GM12878 (cell line): Measurements from ENCODE around the gene ISG20. TPM values are rescaled to one million over a fixed set of nuclear protein-coding genes. Genes with fewer than 3 reads are reported as not detected.
A peak's percentile ranks its signal among the peaks of the same experiment; 100 is the strongest.

Experiments
- ATAC-seq: fragments of 200-7000 bp; cut with Tn5 transposase; 3 replicates; pipeline ENCODE4 v1.9.1; 2020; ENCODE audit warnings: mild to moderate bottlenecking, moderate library complexity
- BruUV-seq: library from RNA; stranded (reverse); fragments of 400-500 nt; replicated peaks from 2 replicates; lab custom pipeline; 2021; lab: Mats Ljungman, UMichigan
- CTCF ChIA-PET: fragments of 300-600 bp; sonication (Branson Sonifier 250); formaldehyde crosslinking; extraction: SDS; loops from one replicate; lab custom pipeline; 2021; ENCODE audit warnings: inconsistent platforms; lab: Yijun Ruan, JAX
- POLR2A ChIA-PET: fragments of 350-600 bp; formaldehyde crosslinking; extraction: SDS; loops from one replicate; lab custom pipeline; 2021; ENCODE audit warnings: inconsistent platforms; lab: Charles Lee
- RAD21 ChIA-PET: fragments of 300-600 bp; sonication (Branson Sonifier 250); formaldehyde crosslinking; loops from one replicate; lab custom pipeline; 2023; ENCODE audit warnings: antibody characterized with exemption; ENCODE audit not compliant: unreplicated experiment; lab: Charles Lee
- SMC1A ChIA-PET: fragments of 300-600 bp; sonication (Branson Sonifier 250); formaldehyde crosslinking; loops from one replicate; lab custom pipeline; 2023; ENCODE audit not compliant: unreplicated experiment, uncharacterized antibody; lab: Charles Lee
- DNase-seq: peaks from one replicate; pipeline ENCODE4 v3.0.0-alpha.2; 2011; ENCODE audit warnings: low read depth, low spot score
- FAIRE-seq: peaks from 3 replicates; lab custom pipeline; 2011; peaks lifted over from hg19 to GRCh38; lab: Jason Lieb, UNC
- H2AFZ ChIP-seq: 2 replicates; pipeline ENCODE4 v1.6.0; 2011; ENCODE audit warnings: low read depth, low read length, control low read depth; ENCODE audit not compliant: control insufficient read depth
- H3K27ac ChIP-seq: 2 replicates; pipeline ENCODE4 v1.5.1; 2011; ENCODE audit warnings: control low read depth; ENCODE audit not compliant: control insufficient read depth, insufficient read depth
- H3K27me3 ChIP-seq, 2 experiments: replicated peaks in 1 of 2; 2 replicates each; pipeline versions ENCODE4 v1.6.0 to v1.6.1; 2011; ENCODE audit warnings: low read length in 1 of 2; ENCODE audit not compliant: control insufficient read depth in 2 of 2, insufficient read depth in 2 of 2
- H3K36me3 ChIP-seq, 2 experiments: 2 replicates each; pipeline ENCODE4 v1.5.1; 2011; ENCODE audit warnings: low read length in 1 of 2; ENCODE audit not compliant: control insufficient read depth in 2 of 2, insufficient read depth in 2 of 2
- H3K4me1 ChIP-seq: 2 replicates; pipeline ENCODE4 v1.6.1; 2011; ENCODE audit warnings: mild to moderate bottlenecking, low read length, moderate library complexity, mixed read lengths; ENCODE audit not compliant: control insufficient read depth, insufficient read depth
- H3K4me2 ChIP-seq: 2 replicates; pipeline ENCODE4 v1.6.0; 2011; ENCODE audit warnings: control low read depth; ENCODE audit not compliant: control insufficient read depth, insufficient read depth
- H3K4me3 ChIP-seq: fragments of 200-600 bp; sonication (generic); 2 replicates; pipeline ENCODE4 v1.5.1; 2016
- H3K79me2 ChIP-seq: 2 replicates; pipeline ENCODE4 v1.6.0; 2011; ENCODE audit warnings: low read length; ENCODE audit not compliant: control insufficient read depth, insufficient read depth
- H3K9ac ChIP-seq: 2 replicates; pipeline ENCODE4 v1.8.0; 2011; ENCODE audit warnings: low read length, control low read depth, mixed read lengths; ENCODE audit not compliant: control insufficient read depth, insufficient read depth
- H3K9me3 ChIP-seq: replicated peaks from 3 replicates; pipeline ENCODE4 v1.5.1; 2011; ENCODE audit warnings: mild to moderate bottlenecking, low read length; ENCODE audit not compliant: control insufficient read depth, insufficient read depth
- H4K20me1 ChIP-seq: 2 replicates; pipeline ENCODE4 v1.6.0; 2011; ENCODE audit not compliant: control insufficient read depth, insufficient read depth
- EP300 ChIP-seq, 2 experiments: fragments of 150-350 bp in 1 of 2; IDR thresholded peaks; 2 replicates each; pipeline ENCODE4 v1.6.1; 2011 to 2012; ENCODE audit warnings: low read depth in 2 of 2, low read length in 2 of 2, borderline replicate concordance in 1 of 2, improper control_type of control experiment in 1 of 2, inconsistent platforms in 1 of 2; ENCODE audit not compliant: control insufficient read depth in 1 of 2
- FOS ChIP-seq: IDR thresholded peaks from 3 replicates; pipeline ENCODE4 v1.6.1; 2011; ENCODE audit warnings: borderline replicate concordance; ENCODE audit not compliant: insufficient read length; ENCODE audit errors: extremely low read depth
- LARP7 ChIP-seq: fragments of 450-650 bp; IDR thresholded peaks from 2 replicates; pipeline ENCODE4 v1.6.1; 2017; ENCODE audit warnings: mild to moderate bottlenecking
- NBN ChIP-seq: fragments of 450-650 bp; IDR thresholded peaks from 2 replicates; pipeline ENCODE4 v1.6.1; 2016
- NFXL1 ChIP-seq: fragments of 450-650 bp; IDR thresholded peaks from 2 replicates; pipeline ENCODE4 v1.6.1; 2017; ENCODE audit warnings: antibody characterized with exemption, mild to moderate bottlenecking, borderline replicate concordance
- NRF1 ChIP-seq: conservative IDR thresholded peaks from 2 replicates; pipeline ENCODE4 v1.6.1; 2011; ENCODE audit warnings: mild to moderate bottlenecking, low read depth, low read length, improper control_type of control experiment
- SP1 ChIP-seq: IDR thresholded peaks from one replicate; pipeline ENCODE4 v1.6.1; 2011; ENCODE audit warnings: low read depth, low read length
- SUPT20H ChIP-seq: IDR thresholded peaks from 2 replicates; pipeline ENCODE4 v1.6.1; 2011; ENCODE audit warnings: low read depth, mild to moderate bottlenecking, low read length, moderate library complexity, borderline replicate concordance; ENCODE audit not compliant: control insufficient read depth
- TBL1XR1 ChIP-seq: IDR thresholded peaks from 2 replicates; pipeline ENCODE4 v1.6.1; 2012; ENCODE audit warnings: low read depth, low read length, improper control_type of control experiment
- WGBS: methylation state at CpG from one replicate; pipeline ENCODE4 v1.1.6; 2016; ENCODE audit warnings: low lambda C conversion rate; ENCODE audit not compliant: insufficient replicate concordance, insufficient coverage; ENCODE audit errors: missing lambda C conversion rate; 5-methylcytosine and 5-hydroxymethylcytosine counted together
- in situ Hi-C: fragments of 300-500 bp; cut with MboI; formaldehyde crosslinking; loops from 9 replicates; pipeline ENCODE4 v1.14.3; 2018; ENCODE audit warnings: mixed read lengths
- intact Hi-C: fragments of 100-400 bp; cut with micrococcal nuclease; formaldehyde crosslinking; loops from one replicate; pipeline ENCODE4 v1.14.2; 2022; ENCODE audit not compliant: unreplicated experiment
- polyA plus RNA-seq, 11 experiments: library from polyadenylated mRNA; depleted of rRNA in 4 of 11; unstranded in 6 of 11; stranded (reverse) in 5 of 11; fragments of >200 nt; fragmentation: Nextera tagmentation in 4 of 11; fragmentation: Illumina TruSeq in 1 of 11; extraction: Ambion mirVana in 4 of 11; extraction: Trizol in 1 of 11; gene quantifications; 1 replicate in 1 of 11; 2 replicates in 10 of 11; pipeline versions ENCODE4 v1.2.1 to v1.2.3, GENCODE V29; 2011 to 2016; ENCODE audit warnings: inconsistent platforms in 2 of 11, missing spikeins in 2 of 11, low read depth in 1 of 11
- total RNA-seq, 4 experiments: library from RNA; depleted of rRNA in 3 of 4; stranded (reverse); fragments of >200 nt in 3 of 4; fragmentation: Illumina TruSeq in 1 of 4; extraction: Trizol in 1 of 4; gene quantifications; 2 replicates each; pipeline versions ENCODE4 v1.2.1 to v1.2.3, GENCODE V29; 2013 to 2021
- TF ChIP-seq, protein P1 (sequence below): fragments of 450-650 bp; IDR thresholded peaks from 2 replicates; pipeline ENCODE4 v1.6.1; 2017; ENCODE audit warnings: mild to moderate bottlenecking, low read depth, inconsistent platforms; ENCODE audit not compliant: poor library complexity, severe bottlenecking
- TF ChIP-seq, protein P2 (sequence below): fragments of 450-650 bp; IDR thresholded peaks from 2 replicates; pipeline ENCODE4 v1.6.1; 2017; ENCODE audit warnings: borderline replicate concordance
- TF ChIP-seq, protein P3 (sequence below): fragments of 450-650 bp; IDR thresholded peaks from 2 replicates; pipeline ENCODE4 v1.6.1; 2014; ENCODE audit warnings: mild to moderate bottlenecking
- TF ChIP-seq, protein P4 (sequence below): fragments of 450-650 bp; IDR thresholded peaks from 2 replicates; pipeline ENCODE4 v1.6.1; 2016; ENCODE audit warnings: mild to moderate bottlenecking, moderate library complexity, borderline replicate concordance

The ISG20 gene
- total and polyA plus RNA-seq, 10 of the 15 experiments (the other 5 are each of a cell fraction or from before 2014, with no cell fraction given) = 23.4 to 210 (median 85.9) TPM

DNA sequence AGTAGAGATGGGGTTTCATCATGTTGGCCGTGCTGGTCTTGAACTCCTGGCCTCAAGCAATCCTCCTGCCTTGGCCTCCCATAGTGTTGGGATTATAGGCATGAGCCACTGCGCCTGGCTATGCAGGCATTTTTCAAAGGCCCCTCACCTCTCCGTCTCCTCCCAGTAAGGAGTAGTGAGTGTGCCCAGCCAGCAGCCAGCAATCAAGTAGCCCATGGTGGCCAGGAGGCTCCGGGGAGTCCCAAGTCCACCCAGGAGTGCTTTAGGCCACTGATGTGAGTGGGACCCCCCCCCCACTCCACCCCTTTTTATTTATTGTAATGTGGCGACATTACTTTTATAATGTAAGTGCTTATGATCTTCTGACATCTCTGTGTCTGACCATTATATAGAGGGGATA lies 8.1 kb downstream of the ISG20 start:
- peak overlapping the region; percentile 12; the same call in 1 of the 2 replicates for H3K4me2 ChIP-seq
- ChIA-PET RAD21 (interaction anchor here (1.2 to 2.8 kb wide), 2 partner anchors 9 to 23 kb away, joined by 4 to 7 read pairs; no protein-coding TSS in a partner anchor), POLR2A (interaction anchor here (0.7 to 0.8 kb wide), 2 partner anchors 9 to 143 kb away, joined by 3 to 4 read pairs; no protein-coding TSS in a partner anchor), SMC1A (interaction anchor here (0.6 to 1.6 kb wide), 4 partner anchors 10 to 55 kb away, joined by 3 to 7 read pairs (median 3); no protein-coding TSS in a partner anchor), CTCF (interaction anchor here (1.1 to 1.7 kb wide), 4 partner anchors 9 to 55 kb away, joined by 3 to 10 read pairs (median 7); partner anchors contain the start of gene ISG20)
- BruUV-seq = no TSS peak
- H3K9ac ChIP-seq = no peak overlapping the region
- peaks cover 36% of the 10 kb centered on the region for H3K4me1 ChIP-seq
- H3K27ac ChIP-seq = no peak overlapping the region
- no peak for ATAC-seq
- no peaks in the 10 kb centered on the region for H3K9me3 ChIP-seq
- FAIRE-seq = no peak
- peaks cover 12% of the 10 kb centered on the region for H3K79me2 ChIP-seq
- H3K27me3 ChIP-seq = no peaks in the 10 kb centered on the region
- 79% methylated on average over 5 of the region's 5 CpGs for WGBS
- in situ Hi-C loops = no loop called here
- peaks cover 2% of the 10 kb centered on the region; the same call in 1 of the 2 replicates for H4K20me1 ChIP-seq
- H3K4me3 ChIP-seq = no peak overlapping the region
- DNase-seq = no peak
- no peak overlapping the region for H2AFZ ChIP-seq
- intact Hi-C loops = no loop called here
- peaks cover 0 to 15% of the 10 kb centered on the region in 2 experiments for H3K36me3 ChIP-seq
- TF ChIP-seq, protein P1, sequence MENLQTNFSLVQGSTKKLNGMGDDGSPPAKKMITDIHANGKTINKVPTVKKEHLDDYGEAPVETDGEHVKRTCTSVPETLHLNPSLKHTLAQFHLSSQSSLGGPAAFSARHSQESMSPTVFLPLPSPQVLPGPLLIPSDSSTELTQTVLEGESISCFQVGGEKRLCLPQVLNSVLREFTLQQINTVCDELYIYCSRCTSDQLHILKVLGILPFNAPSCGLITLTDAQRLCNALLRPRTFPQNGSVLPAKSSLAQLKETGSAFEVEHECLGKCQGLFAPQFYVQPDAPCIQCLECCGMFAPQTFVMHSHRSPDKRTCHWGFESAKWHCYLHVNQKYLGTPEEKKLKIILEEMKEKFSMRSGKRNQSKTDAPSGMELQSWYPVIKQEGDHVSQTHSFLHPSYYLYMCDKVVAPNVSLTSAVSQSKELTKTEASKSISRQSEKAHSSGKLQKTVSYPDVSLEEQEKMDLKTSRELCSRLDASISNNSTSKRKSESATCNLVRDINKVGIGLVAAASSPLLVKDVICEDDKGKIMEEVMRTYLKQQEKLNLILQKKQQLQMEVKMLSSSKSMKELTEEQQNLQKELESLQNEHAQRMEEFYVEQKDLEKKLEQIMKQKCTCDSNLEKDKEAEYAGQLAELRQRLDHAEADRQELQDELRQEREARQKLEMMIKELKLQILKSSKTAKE = no peak
- TF ChIP-seq LARP7 = no peak
- TF ChIP-seq, protein P2, sequence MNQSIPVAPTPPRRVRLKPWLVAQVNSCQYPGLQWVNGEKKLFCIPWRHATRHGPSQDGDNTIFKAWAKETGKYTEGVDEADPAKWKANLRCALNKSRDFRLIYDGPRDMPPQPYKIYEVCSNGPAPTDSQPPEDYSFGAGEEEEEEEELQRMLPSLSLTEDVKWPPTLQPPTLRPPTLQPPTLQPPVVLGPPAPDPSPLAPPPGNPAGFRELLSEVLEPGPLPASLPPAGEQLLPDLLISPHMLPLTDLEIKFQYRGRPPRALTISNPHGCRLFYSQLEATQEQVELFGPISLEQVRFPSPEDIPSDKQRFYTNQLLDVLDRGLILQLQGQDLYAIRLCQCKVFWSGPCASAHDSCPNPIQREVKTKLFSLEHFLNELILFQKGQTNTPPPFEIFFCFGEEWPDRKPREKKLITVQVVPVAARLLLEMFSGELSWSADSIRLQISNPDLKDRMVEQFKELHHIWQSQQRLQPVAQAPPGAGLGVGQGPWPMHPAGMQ = no peak
- no peak for TF ChIP-seq SUPT20H
- TF ChIP-seq, protein P3, sequence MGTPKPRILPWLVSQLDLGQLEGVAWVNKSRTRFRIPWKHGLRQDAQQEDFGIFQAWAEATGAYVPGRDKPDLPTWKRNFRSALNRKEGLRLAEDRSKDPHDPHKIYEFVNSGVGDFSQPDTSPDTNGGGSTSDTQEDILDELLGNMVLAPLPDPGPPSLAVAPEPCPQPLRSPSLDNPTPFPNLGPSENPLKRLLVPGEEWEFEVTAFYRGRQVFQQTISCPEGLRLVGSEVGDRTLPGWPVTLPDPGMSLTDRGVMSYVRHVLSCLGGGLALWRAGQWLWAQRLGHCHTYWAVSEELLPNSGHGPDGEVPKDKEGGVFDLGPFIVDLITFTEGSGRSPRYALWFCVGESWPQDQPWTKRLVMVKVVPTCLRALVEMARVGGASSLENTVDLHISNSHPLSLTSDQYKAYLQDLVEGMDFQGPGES = no peak
- TF ChIP-seq, protein P4, sequence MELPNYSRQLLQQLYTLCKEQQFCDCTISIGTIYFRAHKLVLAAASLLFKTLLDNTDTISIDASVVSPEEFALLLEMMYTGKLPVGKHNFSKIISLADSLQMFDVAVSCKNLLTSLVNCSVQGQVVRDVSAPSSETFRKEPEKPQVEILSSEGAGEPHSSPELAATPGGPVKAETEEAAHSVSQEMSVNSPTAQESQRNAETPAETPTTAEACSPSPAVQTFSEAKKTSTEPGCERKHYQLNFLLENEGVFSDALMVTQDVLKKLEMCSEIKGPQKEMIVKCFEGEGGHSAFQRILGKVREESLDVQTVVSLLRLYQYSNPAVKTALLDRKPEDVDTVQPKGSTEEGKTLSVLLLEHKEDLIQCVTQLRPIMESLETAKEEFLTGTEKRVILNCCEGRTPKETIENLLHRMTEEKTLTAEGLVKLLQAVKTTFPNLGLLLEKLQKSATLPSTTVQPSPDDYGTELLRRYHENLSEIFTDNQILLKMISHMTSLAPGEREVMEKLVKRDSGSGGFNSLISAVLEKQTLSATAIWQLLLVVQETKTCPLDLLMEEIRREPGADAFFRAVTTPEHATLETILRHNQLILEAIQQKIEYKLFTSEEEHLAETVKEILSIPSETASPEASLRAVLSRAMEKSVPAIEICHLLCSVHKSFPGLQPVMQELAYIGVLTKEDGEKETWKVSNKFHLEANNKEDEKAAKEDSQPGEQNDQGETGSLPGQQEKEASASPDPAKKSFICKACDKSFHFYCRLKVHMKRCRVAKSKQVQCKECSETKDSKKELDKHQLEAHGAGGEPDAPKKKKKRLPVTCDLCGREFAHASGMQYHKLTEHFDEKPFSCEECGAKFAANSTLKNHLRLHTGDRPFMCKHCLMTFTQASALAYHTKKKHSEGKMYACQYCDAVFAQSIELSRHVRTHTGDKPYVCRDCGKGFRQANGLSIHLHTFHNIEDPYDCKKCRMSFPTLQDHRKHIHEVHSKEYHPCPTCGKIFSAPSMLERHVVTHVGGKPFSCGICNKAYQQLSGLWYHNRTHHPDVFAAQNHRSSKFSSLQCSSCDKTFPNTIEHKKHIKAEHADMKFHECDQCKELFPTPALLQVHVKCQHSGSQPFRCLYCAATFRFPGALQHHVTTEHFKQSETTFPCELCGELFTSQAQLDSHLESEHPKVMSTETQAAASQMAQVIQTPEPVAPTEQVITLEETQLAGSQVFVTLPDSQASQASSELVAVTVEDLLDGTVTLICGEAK = no peak
- TF ChIP-seq NFXL1 = no peak
- no peak for TF ChIP-seq NBN
- TF ChIP-seq TBL1XR1 = no peak
- no peak for TF ChIP-seq EP300 (IDR thresholded peaks at IDR 0.05; ENCODE audit: borderline replicate concordance in 1 of 2, control insufficient read depth in 1 of 2, low read depth in 2 of 2, low read length in 2 of 2)
- no peak for TF ChIP-seq SP1
- no peak for TF ChIP-seq FOS
- no peak for TF ChIP-seq NRF1
